Omental fat pad (tissue), 4 donors: ENCODE measurements around the gene SGSM1. TPM values are rescaled to one million over a fixed set of nuclear protein-coding genes. Genes with fewer than 3 reads are reported as not detected.

Source experiments
- ATAC-seq: fragments of 150-250 bp; one replicate; pipeline ENCODE4 v1.9.1; 2016; ENCODE audit warnings: mild to moderate bottlenecking, moderate library complexity; ENCODE audit not compliant: low FRiP score
- DNase-seq: peaks from one replicate; pipeline ENCODE4 v3.0.0-alpha.2; 2019; ENCODE audit warnings: low spot score
- CTCF ChIP-seq, 3 donors: fragments of 450-650 bp; IDR thresholded peaks; one replicate each; pipeline ENCODE4 v1.5.1; 2016 to 2017; ENCODE audit warnings: antibody characterized with exemption in 3 of 3, mild to moderate bottlenecking in 3 of 3, moderate library complexity in 2 of 3
- total RNA-seq, 4 donors: library from RNA; depleted of rRNA; stranded (reverse); fragments of >200 nt; gene quantifications; one replicate each; pipeline ENCODE4 v1.1.0, GENCODE V29; 2016

SGSM1 gene
- total RNA-seq, 4 donors from 2014 or later, result 0.12 to 2.4 (median 0.62) TPM

DNA sequence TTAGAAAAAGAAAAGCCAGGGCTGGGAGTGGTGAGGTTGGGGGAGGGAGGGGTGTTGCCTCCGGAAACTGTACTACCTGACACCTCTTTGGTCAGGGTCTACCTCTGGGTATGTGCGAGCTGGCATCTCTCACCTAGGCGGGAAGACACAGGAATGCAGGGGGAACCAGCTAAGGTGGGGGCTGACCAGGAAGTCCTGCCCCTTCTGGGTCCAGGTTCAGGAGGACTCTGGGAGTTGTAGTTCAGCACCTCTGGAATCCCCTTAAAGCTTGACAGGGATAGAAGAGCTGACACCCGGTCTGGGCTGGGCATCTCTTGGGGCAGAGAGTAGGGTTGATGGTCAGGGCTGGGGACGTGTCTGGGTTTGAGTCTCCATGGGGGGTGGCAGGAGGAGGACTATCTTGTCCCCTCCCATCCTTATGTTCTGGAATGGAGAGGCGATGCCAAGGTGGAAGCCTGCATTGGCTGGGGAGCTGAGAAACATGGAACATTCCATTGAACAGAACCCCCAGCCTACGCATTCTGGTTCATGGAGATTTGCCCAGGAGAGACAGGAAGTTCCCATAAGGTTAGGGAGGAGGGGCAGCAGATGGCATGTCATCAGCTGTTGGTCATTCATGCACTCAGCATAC, 144.4 kb downstream of the SGSM1 start:
- ATAC-seq (no peak), DNase-seq (no peak)
- no peak for TF ChIP-seq CTCF (IDR thresholded peaks at IDR 0.05)

DNA sequence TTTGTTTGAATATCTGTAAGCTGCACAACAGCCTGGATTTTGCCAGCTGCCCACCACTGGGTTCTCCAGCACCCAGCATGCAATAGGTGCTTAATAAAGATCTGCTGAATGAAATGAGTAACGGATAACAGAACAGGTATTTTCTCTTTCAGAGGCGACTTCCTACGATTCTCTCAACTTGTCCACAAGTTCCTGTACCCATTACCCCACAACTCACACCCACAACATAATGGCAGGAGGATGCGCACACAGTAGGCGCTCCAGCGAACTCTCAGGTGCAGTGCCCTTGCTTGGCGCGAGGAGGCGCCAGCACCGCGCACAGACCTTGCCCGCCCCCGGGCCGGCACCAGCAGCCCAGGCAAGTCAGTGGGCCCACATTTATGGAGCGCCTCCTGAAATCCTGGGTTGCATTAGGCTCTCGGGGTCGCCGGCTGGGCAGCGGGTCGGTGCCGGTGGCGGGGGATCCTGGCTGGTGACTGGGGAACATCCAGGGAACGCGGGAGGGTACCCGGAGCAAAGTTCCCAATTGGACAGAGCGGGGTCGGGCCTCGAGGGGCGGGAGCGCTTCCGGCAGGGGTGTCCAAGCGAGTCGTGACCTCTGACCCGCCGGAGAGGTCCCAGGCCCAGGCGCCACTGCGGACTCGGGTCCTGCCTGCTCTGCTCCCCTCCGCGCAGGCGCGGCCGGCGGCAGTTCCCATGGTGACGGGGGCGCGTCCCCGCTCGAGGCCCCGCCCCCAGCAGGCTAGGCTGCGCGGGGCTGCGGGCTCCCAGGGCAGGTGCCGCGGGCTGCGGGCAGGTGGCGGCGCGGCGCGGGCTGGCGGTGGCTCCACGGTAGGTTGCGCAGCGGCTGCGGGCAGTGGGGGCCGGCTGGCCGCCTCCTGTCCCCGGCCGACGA, 146.2 kb downstream of the SGSM1 start, which contains the start of gene KIAA1671:
Gene KIAA1671, plus strand, starts transcription at position 775 of the 895 bp plus-strand sequence. CDS start 75,284 bp downstream, outside the sequence.
- peak in 2 of 3 donors; percentile 84 to 87 for TF ChIP-seq CTCF (IDR thresholded peaks at IDR 0.05)
- peak; percentile 57 for DNase-seq

DNA sequence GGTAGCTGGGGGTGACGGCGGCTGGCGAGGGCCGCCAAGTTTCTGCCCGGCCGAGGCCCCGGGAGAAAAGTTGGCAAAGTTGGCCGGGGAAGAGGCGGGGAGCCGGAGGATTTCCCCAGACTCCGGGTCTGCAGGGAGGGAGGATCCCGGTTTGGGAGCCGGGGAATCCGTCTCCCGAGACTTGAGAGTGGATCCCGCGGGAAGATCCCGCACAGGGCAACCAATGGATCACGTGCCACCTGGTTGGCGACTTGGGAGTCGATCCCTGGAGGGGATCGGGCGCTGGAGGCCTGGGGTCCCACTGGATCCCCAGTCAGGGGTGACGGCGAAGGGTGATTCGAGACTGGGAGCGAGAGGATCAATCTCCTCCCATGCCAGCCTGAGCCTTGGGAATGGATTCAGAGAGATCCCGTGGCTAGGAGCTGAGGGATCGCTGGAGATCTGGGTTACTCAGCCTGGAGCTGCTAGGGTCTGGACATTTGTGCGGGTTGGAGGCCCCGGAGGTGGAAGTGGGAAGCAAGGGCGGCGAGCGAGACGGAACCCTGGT, 146.9 kb downstream of the SGSM1 start:
- no peak for DNase-seq
- TF ChIP-seq CTCF (IDR thresholded peaks at IDR 0.05), result no peak
- peak; percentile 77 for ATAC-seq

More for the DNA sequence above, 146.2 kb downstream of the SGSM1 start, which contains the start of gene KIAA1671:
- ATAC-seq, result peak; percentile 95

DNA sequence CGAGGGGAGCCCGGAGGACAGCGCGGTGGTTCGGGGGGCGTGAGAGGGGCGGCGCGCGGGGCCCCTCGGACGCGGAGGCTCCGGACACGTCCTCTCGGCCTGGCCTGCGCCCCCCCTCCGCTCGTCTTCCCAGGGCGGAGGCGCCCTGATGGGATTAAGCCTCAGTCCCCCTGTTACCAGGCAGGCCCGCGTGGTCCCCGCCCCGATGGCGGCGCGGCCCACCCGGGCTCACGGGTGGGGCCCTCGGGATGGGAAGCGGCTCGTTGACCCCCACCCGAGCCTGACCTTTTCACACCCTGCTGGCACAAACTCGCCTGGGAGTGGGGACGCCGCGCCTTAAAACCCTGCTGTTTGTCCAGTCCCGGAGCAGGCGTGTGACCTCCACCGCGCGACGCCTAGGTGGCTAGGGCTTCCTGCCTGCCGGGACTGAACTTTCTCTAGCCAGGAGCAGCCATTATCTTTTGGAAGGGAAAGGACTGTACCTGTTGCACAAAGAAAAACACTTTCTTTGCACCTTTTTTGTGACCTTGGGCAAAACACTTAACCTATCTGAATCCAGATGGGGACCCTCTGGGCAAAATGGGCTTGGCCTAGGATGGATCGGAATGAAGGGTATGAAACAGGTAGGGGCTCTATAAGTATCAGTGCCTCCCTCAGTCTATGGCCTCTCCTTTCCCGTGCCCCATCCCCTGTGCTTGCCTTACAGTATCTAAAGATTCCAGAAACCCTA, 147.5 kb downstream of the SGSM1 start:
- DNase-seq (no peak), ATAC-seq (peak; percentile 4)
- no peak for TF ChIP-seq CTCF (IDR thresholded peaks at IDR 0.05)

GRCh38 chr22:24954114-24954463, 148.1 kb downstream of the SGSM1 start:
- TF ChIP-seq CTCF (IDR thresholded peaks at IDR 0.05), result no peak
- no peak for DNase-seq

DNA sequence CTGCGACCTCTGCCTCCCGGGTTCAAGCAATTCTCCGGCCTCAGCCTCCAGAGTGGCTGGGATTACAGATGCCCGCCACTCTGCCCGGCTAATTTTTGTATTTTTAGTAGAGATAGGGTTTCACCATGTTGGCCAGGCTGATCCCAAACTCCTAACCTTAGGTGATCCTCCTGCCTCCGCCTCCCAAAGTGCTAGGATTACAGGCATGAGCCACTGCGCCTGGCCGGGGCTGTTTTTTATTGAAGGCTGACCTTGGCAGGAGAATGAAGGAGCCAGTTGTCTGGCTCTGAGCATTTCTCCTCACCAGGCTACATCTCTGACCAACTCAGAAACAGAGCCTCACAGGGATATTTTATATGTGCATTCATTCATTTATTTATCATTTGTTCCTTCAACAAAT, 148.8 kb downstream of the SGSM1 start:
- DNase-seq, result no peak
- no peak for ATAC-seq
- TF ChIP-seq CTCF (IDR thresholded peaks at IDR 0.05), result no peak

More at GRCh38 chr22:24954114-24954463, 148.1 kb downstream of the SGSM1 start:
- ATAC-seq, result no peak
